Astrocyte (in vitro differentiated cells and primary cell): ENCODE measurements around the gene SYT17.

ENCODE experiments used
- CTCF ChIP-seq: IDR thresholded peaks from 2 replicates; pipeline ENCODE4 v1.5.1; 2011; ENCODE audit warnings: low read depth, mild to moderate bottlenecking, inconsistent platforms, low read length, moderate library complexity; ENCODE audit not compliant: insufficient read depth
- EZH2 ChIP-seq: IDR thresholded peaks from 2 replicates; pipeline ENCODE4 v1.6.1; 2012; ENCODE audit warnings: mild to moderate bottlenecking, low read length, inconsistent platforms; ENCODE audit not compliant: insufficient read depth

GRCh38 chr16:19295393-19295792 lies 127.4 kb downstream of the SYT17 start:
- no peak for TF ChIP-seq CTCF
- TF ChIP-seq EZH2 = no peak
